Muscle layer of colon (tissue), 2 donors: ENCODE measurements around the gene ATP8A2.
"Not testable (repeated sequence)": the region's sequence is repeated elsewhere in the genome, so short reads cannot be mapped to it uniquely, and the experiment has no call there.

Experiments used
- H3K27ac ChIP-seq: one replicate; pipeline ENCODE4 v1.7.0; 2013; ENCODE audit warnings: low read depth, mild to moderate bottlenecking, low read length, moderate library complexity
- H3K27me3 ChIP-seq, 2 donors: one replicate each; pipeline ENCODE4 v1.7.0; 2013; ENCODE audit warnings: low read length in 2 of 2, mild to moderate bottlenecking in 2 of 2; ENCODE audit not compliant: insufficient read depth in 2 of 2, control insufficient read depth in 1 of 2
- H3K36me3 ChIP-seq: one replicate; pipeline ENCODE4 v1.7.0; 2013; ENCODE audit warnings: mild to moderate bottlenecking, low read length; ENCODE audit not compliant: insufficient read depth
- H3K4me1 ChIP-seq: one replicate; pipeline ENCODE4 v1.7.0; 2013; ENCODE audit warnings: mild to moderate bottlenecking, low read length; ENCODE audit not compliant: insufficient read depth
- H3K4me3 ChIP-seq, 2 donors: one replicate each; pipeline ENCODE4 v1.7.0; 2013; ENCODE audit warnings: low read length in 2 of 2, low read depth in 1 of 2, mild to moderate bottlenecking in 1 of 2, moderate library complexity in 1 of 2
- H3K9ac ChIP-seq: one replicate; pipeline ENCODE4 v1.7.0; 2013; ENCODE audit warnings: low read length
- H3K9me3 ChIP-seq: one replicate; pipeline ENCODE4 v1.7.0; 2013; ENCODE audit warnings: mild to moderate bottlenecking, low read length
- donor health status: abdominal sarcoma.
- donor health status: Adenocarcinoma of cecum.

The ATP8A2 gene

DNA sequence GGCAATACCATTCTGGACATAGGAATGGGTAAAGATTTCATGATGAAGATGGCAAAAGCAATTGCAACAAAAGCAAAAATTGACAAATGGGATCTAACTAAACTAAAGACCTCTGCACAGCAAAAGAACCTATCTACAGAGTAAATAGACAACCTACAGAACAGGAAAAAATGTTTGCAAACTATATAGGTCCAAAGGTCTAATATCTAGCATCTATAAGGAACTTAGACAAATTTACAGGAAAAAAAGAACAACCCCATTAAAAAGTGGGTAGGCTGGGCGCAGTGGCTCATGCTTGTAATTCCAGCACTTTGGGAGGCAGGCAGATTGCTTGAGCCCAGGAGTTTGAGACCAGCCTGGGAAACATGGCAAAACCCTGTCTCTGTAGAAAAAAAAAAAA, 418.4 kb downstream of the ATP8A2 start:
- not testable (repeated sequence) for H3K27me3 ChIP-seq, H3K4me3 ChIP-seq, H3K36me3 ChIP-seq, H3K9ac ChIP-seq, H3K4me1 ChIP-seq, H3K27ac ChIP-seq, H3K9me3 ChIP-seq

- H3K4me3 ChIP-seq, result no peak overlapping the region
- no peak overlapping the region for H3K9ac ChIP-seq
- no peaks in the 10 kb centered on the region for H3K4me1 ChIP-seq
- no peaks in the 10 kb centered on the region for H3K27me3 ChIP-seq
- H3K36me3 ChIP-seq, result no peaks in the 10 kb centered on the region
- no peaks in the 10 kb centered on the region for H3K9me3 ChIP-seq
- H3K27ac ChIP-seq, result no peak overlapping the region
Observed at GRCh38 chr13:25795277-25795676, 423.5 kb downstream of the ATP8A2 start.

GRCh38 chr13:25796474-25796873, 424.7 kb downstream of the ATP8A2 start:
- no peak overlapping the region for H3K27ac ChIP-seq
- H3K4me3 ChIP-seq, result no peak overlapping the region
- H3K27me3 ChIP-seq, result no peaks in the 10 kb centered on the region
- no peaks in the 10 kb centered on the region for H3K4me1 ChIP-seq
- no peaks in the 10 kb centered on the region for H3K9me3 ChIP-seq
- H3K9ac ChIP-seq, result no peak overlapping the region
- no peaks in the 10 kb centered on the region for H3K36me3 ChIP-seq

GRCh38 chr13:25798998-25799397, 427.2 kb downstream of the ATP8A2 start:
- Histone ChIP-seq H3K27me3 (no peaks in the 10 kb centered on the region), H3K9ac (no peak overlapping the region), H3K4me3 (no peak overlapping the region), H3K9me3 (no peaks in the 10 kb centered on the region), H3K4me1 (no peaks in the 10 kb centered on the region), H3K27ac (no peak overlapping the region), H3K36me3 (no peaks in the 10 kb centered on the region)

DNA sequence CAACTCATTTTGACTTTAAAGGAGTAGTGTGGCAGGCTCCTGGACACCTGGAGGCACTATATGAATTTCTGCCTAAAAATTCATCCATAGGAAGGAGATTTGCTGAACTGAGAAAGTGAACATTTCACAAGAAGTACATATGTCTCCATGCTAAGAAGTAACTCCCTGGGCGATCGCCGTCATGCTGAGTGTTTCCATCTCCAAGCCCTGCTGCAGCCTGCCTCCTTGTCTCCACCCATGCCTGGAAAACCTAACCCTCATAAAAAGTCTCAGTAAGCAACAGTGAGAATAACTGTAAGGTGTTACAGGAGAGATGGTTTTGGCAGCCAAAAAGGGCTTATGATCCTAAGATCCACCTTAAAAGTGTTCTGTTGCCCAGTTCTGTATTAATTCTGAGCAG, 428.7 kb downstream of the ATP8A2 start:
- Histone ChIP-seq H3K9ac (no peak overlapping the region), H3K36me3 (no peaks in the 10 kb centered on the region), H3K27ac (no peak overlapping the region), H3K4me3 (no peak overlapping the region), H3K27me3 (no peaks in the 10 kb centered on the region), H3K4me1 (no peaks in the 10 kb centered on the region), H3K9me3 (no peaks in the 10 kb centered on the region)

GRCh38 chr13:25802579-25802978, 430.8 kb downstream of the ATP8A2 start:
- H3K36me3 ChIP-seq, result no peaks in the 10 kb centered on the region
- H3K27ac ChIP-seq, result no peak overlapping the region
- H3K27me3 ChIP-seq, result peaks cover 0 to 4% of the 10 kb centered on the region in 2 donors
- H3K9me3 ChIP-seq, result no peaks in the 10 kb centered on the region
- no peak overlapping the region for H3K9ac ChIP-seq
- H3K4me1 ChIP-seq, result no peaks in the 10 kb centered on the region
- H3K4me3 ChIP-seq, result no peak overlapping the region

DNA sequence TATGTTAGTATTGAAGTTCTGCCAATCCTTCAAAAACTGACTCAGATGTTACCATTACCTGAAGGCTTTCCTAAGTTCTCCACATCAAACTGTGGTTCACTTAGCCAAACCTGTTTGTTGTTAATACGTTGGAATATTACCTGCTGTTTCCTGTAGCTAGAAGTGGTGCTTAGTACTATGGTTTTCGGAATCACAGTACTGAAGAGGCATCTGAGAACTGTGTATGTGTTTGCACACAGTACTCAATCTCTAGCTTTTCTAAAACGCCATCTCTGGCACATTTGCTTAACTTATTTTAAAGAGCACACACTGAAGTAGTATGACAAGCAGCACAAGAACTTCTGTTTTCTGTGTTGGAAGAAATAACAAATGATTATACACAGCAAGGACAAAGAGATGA, 431.9 kb downstream of the ATP8A2 start:
- no peak overlapping the region for H3K27ac ChIP-seq
- H3K9me3 ChIP-seq, result no peaks in the 10 kb centered on the region
- no peak overlapping the region for H3K4me3 ChIP-seq

DNA sequence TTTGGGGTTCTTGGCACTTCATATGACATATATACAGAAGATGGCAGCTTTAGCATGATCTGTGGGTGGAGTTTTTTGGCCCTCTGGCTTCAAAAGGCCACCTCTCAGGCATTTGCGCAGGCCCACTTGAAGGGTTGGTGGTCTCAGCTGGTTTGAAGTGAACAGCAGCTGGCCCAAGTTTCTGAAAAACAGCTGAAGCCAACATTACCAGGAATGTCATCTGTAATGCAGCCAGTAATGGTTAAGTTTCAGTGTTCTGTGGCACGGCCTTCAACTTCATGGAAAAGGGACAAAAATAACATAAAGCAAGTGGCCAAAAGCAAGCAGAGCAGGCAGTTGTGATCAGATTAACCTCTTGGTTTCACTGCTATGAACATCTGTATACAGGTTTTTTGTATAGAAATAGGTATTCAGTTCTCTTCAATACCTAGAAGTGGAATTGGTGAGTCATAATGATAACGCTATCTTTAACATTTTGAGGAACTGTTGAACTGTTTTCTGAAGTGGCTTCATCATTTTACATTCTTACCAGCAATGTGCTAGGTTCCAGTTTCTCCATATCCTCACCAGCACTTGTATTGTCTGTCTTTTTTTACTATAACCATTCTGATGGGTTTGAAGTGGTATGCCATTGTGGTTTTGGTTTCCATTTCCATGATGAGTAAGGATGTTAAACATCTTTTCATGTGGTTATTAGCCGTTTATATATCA, 434.6 kb downstream of the ATP8A2 start:
- H3K36me3 ChIP-seq, result no peaks in the 10 kb centered on the region
- H3K27me3 ChIP-seq, result peaks cover 0 to 4% of the 10 kb centered on the region in 2 donors
- no peaks in the 10 kb centered on the region for H3K9me3 ChIP-seq
- no peak overlapping the region for H3K9ac ChIP-seq
- H3K4me3 ChIP-seq, result no peak overlapping the region
- H3K4me1 ChIP-seq, result no peaks in the 10 kb centered on the region
- H3K27ac ChIP-seq, result no peak overlapping the region

More for the DNA sequence above, 431.9 kb downstream of the ATP8A2 start:
- Histone ChIP-seq H3K4me1 (no peaks in the 10 kb centered on the region), H3K36me3 (no peaks in the 10 kb centered on the region), H3K9ac (no peak overlapping the region), H3K27me3 (peaks cover 0 to 4% of the 10 kb centered on the region in 2 donors)

- H3K9ac ChIP-seq, result no peak overlapping the region
- H3K27ac ChIP-seq, result no peak overlapping the region
- H3K4me3 ChIP-seq, result no peak overlapping the region
- H3K36me3 ChIP-seq, result no peaks in the 10 kb centered on the region
- peaks cover 0 to 4% of the 10 kb centered on the region in 2 donors for H3K27me3 ChIP-seq
- H3K9me3 ChIP-seq, result no peaks in the 10 kb centered on the region
- H3K4me1 ChIP-seq, result no peaks in the 10 kb centered on the region
Observed at GRCh38 chr13:25807562-25807961, 435.8 kb downstream of the ATP8A2 start.

- Histone ChIP-seq H3K9me3 (no peaks in the 10 kb centered on the region), H3K9ac (no peak overlapping the region), H3K27ac (no peak overlapping the region), H3K4me1 (no peaks in the 10 kb centered on the region), H3K4me3 (no peak overlapping the region), H3K36me3 (no peaks in the 10 kb centered on the region), H3K27me3 (no peaks in the 10 kb centered on the region)
Observed at GRCh38 chr13:25811506-25811905, 439.7 kb downstream of the ATP8A2 start.

DNA sequence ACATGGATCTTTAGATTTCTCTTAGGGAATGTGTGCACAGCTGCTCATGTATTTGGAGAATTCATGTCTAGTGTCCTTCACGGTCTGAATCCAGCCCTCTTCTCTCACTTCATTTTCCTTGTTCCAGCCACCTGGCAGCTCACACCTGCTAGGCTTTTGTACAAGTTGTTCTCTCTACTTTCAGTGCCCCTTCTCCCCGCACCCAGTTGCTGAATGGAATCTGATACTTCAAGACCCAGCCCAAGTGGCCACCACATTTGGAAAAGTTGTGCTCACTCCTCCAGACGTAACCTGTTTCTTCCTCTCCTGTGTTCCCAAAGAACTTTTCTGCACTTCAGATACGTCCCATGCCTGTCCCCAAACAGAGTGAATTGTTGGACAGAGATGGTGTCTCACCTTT, 444.5 kb downstream of the ATP8A2 start:
- peaks cover 8% of the 10 kb centered on the region for H3K4me1 ChIP-seq
- H3K9me3 ChIP-seq, result no peaks in the 10 kb centered on the region
- no peaks in the 10 kb centered on the region for H3K27me3 ChIP-seq
- H3K27ac ChIP-seq, result no peak overlapping the region
- H3K9ac ChIP-seq, result no peak overlapping the region
- no peak overlapping the region for H3K4me3 ChIP-seq
- H3K36me3 ChIP-seq, result no peaks in the 10 kb centered on the region

DNA sequence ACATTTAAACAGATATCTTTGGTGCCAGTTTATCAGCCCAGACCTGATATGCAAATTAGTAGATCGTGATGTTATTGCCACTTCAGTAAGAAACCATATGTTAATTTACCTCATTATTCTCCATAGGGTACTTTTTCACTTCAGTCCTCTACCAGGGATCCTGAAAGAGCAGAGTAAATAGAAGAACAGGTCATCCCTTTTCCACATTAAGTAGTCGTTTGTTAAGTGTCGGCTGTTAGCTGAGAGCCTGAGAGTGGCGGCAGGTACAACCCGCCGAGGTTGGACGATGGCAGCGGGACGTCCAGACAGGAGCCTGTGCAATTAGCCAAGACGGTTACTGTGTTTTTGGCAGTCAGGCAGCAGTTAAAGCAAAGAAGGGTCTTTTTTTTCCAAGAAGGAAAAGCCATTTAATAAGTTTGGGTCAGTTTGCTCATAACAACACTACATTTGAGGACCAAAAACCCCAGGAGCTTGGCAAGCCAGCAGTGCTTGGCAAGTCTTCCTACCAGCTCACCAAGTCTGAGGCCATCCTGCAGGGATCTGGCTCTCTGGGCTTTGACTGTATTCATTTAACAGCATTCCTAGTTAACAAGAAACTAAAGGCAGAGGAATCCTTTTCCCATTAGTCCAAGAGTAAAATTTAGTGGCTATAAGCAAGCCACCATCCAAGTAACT, 448.2 kb downstream of the ATP8A2 start:
- no peak overlapping the region for H3K27ac ChIP-seq
- no peak overlapping the region for H3K9ac ChIP-seq
- H3K4me1 ChIP-seq, result peaks cover 8% of the 10 kb centered on the region
- H3K27me3 ChIP-seq, result no peaks in the 10 kb centered on the region
- no peaks in the 10 kb centered on the region for H3K9me3 ChIP-seq
- H3K4me3 ChIP-seq, result no peak overlapping the region
- H3K36me3 ChIP-seq, result no peaks in the 10 kb centered on the region
